Measurements from ENCODE around the gene FAT3.

The FAT3 gene

DNA sequence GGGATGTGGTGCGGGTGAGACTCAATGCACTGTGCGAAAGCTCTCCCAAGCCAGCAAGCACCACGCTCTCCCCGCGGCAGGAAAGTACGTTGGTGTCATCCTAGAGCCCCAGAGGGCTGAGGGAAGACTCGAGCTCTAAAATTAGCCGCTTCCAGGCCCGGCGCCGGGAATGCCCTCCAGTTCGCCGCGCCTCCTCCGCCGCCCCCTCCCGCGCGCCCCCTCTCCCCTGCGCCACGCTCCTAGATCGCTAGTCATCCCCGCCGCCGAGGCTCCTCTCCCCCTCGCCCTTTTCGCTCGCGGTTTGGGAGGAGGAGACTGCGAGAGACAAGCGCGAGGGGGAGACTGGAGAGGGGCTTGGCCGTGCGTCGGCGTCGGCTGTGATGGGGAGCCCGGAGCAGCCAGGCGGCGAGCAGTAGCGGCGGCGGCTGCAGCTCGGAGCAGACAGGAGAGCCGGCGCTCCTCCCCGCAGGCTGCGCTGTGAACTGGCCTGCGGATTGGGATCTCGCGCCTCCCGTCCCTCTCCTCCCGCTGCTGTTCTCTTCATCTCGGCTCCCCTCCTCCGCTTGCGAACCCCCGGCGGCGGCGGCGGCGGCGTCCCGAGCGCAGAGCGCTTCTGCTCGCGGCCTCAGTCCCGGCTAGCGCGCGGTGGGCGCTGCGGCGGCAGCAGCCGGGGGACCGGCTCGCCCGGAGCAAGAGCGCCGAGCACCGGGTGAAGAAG is at the start of gene FAT3:
Gene FAT3, plus strand, starts transcription at position 412 of the 718 bp plus-strand sequence. CDS start 127,295 bp downstream, outside the sequence.
- peak; percentile 54 to 64 for DNase-seq

DNA sequence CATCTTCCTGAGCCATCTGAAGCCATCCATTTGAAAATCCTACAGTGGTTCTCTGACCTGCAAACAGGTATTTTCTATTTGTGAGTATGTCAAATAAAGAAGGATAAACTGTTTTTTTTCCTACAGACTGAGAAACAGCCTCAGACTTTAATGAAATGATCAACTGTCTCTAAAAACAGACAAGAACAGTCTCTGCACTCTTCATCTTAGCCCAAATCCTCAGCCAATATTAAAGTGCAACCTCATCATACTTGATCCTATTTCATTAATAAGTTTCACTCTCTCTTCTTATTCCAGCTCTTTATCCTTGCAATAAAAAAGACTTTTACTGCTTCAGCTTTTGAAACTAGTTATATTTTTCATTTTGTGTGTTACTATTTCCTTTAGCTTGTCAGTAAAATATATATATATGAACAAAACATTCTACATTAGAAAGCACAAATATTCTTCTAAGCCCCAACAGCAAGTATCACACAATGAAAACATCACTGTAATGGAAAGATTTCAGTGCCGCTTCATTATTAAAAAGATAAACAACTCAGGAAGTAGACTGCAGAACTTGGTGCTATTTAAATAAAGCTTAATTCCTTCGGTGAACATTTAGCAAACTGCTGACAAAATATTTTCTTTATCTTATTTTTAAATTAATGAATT is 45.5 kb upstream of the FAT3 start:
- no peak for DNase-seq

DNA sequence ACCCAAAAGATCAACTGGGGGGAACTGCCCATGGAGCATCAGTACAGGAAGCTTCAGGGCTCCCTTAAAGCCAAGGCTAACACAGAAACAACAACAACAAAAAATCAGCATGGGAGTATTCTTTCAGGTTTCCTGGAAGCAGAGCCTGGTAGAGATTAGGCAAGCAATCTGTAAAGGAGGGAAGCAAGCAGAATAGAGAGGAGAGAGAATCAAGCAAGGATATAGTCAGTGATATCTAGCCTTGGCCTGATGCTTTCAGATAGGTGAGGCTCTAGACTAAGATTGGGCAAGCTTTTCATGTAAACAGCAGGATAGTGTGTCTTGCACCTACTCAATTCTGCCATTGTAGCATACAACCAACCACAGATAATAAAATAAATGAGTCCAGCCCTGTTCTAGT is 44.4 kb upstream of the FAT3 start:
- no peak for DNase-seq

DNA sequence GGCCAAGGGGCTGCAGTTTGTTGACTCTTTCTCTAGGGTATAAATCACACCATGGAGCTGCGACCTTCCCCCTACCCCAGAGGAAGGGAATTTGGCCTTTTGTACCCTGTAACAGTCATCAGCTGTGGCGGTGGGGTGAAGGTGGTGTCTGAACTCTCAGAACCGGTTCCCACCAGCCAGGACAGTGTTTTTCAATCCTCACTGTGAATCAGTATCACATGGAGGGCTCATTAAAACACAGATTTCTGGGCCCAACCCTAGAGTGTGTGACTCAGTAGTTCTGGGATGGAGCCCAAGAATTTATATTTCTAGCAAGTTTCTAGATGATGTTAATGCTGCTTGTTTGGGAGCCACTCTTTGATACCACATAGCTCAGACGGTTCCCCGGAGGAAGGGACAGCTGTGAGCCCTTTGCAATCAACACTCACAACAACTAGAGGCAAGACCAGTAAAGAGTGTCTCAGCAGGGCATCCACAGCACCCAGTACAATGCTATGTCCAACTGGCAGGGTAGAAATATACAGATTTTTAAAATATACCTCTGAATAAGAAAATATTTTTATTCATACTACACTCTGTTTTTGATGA is 43.9 kb upstream of the FAT3 start:
- DNase-seq = no peak

DNA sequence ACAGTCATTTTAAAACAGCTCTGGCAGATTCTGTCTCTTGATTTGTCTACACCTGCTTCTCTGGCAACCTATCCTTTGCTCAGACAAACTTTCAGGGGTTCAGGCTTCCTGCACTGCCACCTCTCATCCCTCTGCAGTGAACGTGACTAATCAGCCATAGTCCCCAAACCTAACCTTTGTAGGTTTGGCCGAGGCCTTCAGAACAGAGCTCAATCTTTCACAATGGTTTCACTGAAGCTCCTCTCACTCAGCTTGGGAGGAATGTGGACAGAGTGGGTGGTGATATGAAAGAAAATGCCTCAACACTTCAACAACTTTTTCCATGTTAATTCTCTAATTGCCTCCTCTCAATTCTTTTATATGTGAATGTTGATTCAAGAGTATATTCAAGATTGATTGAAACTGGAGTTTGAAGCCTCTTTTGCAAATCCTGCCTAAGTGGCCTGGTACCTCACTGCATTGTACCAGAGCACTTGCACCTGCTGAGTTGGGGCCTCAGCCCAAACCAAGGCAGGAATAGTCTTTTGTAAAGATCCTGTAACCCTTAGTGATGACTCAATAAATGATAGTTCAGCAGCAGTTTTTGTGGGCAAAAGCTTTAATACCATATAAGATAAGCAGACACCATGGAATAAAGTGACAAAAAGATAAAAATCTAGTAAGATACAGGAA is 33.9 kb upstream of the FAT3 start:
- no peak for DNase-seq

DNA sequence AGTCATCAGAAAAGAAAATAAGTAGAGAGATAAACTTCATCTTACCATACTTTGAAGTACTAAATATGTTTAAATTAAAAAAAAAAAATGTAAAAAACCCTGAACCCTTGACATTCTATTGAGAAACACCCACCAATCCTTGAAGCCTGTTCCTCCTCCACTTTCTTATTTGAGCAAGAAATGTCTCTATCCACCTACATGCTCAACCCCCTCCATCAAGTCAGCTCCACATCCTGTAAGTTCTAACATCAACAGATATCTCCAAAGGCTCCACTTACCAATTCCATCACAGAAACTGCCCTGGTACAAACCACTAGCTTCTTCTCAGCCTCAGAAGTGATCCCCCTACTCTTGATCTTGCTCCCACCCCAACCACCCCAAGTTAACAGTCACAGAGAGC is 32.5 kb upstream of the FAT3 start:
- DNase-seq = no peak

DNA sequence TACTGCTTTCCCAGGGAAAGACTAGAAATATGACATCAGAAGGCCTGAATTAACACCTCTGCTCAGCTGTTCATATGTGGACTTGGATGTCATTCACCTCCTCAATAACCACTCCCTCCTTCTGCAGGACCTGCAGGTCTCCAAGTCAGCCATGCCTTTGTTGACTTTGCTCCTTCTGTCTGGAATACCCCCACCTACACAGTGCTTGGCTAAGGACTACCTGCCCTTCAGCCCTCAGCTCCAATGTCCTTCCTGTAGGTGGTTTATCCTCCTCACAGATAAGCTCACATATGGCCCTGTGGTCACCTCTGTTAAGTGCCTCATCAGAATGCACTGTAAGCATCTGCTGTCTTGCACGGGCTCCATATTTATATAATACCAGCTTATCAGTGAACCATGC is 26.4 kb upstream of the FAT3 start:
- DNase-seq = no peak

DNA sequence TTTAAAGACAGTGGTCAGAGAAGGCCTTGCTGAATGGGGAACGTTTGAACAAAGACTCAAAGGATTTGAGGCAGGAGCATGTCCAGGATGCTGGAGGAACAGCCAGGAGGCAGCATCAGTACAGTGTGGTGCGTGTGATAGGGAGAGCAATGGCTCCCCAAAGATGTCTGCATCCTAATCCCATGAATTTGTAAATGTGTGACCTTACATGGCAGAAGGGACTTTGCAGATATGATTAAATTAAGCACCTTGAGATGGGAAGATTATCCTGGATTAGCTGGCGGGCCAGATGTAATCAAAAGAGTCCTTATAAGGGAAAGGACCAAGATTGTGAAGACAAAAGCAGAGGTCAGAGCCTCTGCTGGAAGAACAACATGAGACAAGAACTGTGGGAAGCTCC is 24.6 kb upstream of the FAT3 start:
- no peak for DNase-seq

DNA sequence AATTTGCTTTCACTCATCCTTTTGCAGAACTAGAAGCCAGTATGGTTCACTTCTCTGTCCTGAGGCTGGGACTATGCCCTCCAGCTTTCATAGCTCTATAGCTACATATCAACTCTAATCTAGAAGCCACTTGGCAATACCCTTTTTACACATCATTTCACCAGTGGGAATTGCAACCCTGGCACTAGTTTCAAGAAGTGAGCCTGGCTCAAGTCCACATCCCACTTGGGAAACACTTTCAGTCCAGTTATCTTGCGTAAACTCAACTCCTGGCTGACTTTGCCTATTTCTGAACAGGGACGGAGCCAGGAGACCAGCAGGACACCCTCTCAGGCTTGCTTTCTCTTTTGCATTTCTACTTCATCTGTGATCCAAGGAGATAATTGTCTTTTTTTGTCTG is 19.9 kb upstream of the FAT3 start:
- no peak for DNase-seq

DNA sequence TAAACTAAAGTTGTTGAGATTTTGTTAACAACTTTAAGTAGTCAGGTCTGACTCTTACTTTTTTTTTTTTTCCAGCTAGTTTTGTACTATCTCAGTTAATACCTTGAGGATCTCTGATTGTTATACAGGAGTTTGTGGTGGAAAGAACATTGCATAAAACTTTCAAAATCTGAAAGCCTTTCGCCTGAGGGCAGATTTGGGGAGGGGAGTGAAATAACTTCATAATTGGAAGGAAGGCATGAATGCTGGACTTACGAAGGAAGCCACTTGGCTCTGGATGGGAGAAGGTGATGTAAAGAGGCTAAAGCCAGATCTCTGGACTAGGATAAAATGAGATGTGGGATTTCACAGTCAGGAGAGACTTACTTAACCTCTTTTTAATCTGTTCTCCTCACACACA is 18.2 kb upstream of the FAT3 start:
- no peak for DNase-seq

DNA sequence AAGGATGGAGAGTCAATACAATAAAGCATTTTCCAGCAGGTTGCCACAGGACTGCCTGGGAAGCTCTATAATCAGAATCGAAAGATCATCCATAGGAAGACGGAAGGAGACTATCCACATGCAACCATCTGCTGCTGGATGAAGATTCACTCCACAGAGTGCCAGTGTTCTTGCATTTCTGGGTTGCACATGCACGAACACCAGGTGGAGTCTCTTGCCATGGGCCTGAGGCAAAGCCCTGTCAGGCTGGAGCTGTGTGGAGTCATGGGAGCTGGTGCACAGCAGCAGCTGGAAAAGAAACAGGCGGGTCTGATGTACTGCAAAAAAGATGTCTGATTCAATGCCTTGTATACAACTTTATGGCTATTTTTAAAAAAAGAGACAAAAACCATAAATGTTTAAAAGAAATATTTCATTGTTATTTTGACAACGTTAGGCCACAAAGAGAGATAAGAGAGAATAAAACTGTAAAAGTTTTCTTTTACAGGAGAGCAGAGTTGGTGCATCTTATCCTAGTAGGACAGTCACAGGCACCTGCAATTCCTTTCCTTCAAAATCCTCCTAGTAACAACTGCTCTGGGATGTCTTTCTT is 12.9 kb upstream of the FAT3 start:
- DNase-seq = peak in 1 of 2 experiments; percentile 7

DNA sequence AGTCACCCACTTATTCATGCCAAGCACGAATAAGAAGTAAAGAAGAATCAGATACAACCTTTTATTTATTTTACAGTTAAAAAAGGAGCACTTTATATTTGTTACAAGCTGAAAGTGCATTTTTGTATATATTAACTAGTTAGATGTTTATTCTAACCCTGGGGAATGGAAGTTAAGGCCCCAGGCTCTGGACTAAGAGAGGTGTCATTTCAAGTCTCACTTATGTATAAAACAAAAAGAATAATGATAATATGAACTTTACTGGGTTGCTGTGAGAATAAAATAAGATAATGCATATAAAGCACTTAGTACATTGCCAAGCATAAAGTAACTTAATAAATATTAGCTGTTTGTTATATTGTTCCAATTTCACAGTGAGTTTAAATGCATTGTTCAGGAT is 12.1 kb upstream of the FAT3 start:
- no peak for DNase-seq

DNA sequence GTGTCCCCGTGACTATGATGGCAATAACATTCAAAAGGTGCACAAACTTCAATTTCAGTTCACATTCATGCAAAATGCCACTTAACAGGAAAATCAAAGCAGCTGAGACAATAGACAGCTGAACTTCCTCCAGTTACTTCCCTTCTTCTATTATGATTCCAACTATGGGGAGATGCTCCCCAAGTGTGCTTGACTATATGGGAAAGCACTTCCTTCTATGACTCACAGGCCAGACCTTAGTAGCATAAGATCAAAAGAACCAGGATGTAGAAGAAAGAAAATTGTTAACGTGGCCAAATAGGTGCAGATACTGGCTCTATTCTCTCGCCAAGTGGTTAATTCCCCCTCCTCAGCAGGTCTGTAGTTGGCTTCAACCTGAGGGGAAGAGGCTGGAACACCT is 7.8 kb upstream of the FAT3 start:
- DNase-seq = no peak

DNA sequence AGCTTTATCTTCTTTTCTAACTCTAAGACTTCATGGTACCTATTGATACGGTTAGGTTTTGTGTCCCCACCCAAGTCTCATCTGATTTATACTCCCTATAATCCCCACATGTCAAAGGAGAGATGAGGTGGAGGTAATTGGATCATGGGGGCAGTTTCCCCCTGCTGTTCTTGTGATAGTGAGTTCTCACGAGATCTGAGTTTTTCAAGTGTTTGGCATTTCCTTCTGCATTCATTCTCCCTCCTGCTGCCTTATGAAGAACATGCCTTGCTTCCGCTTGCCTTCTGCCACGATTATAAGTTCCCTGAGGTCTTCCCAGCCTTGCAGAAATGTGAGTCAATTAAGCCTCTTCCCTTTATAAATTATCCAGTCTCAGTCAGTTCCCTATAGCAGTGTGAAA is 5.1 kb upstream of the FAT3 start:
- DNase-seq = no peak

DNA sequence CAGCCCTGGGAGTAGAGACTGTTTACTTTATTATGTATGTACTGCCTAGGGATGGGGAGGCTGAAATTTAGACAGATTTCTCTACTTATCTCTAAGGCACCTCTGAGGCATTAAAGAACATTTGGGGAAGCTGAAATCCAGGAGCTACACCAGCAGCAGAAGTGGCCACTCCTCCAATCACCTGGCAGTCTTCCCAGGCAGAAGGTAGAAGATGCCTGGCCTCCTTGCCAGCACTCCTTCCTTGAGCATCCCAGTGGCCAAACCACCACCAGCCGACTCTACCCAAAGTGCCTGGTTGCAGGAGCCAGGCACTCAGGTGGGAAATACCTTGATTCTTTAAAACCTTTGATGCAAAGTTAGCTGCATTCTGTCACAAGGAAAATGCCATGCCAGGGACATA is 1.9 kb upstream of the FAT3 start:
- no peak for DNase-seq

DNA sequence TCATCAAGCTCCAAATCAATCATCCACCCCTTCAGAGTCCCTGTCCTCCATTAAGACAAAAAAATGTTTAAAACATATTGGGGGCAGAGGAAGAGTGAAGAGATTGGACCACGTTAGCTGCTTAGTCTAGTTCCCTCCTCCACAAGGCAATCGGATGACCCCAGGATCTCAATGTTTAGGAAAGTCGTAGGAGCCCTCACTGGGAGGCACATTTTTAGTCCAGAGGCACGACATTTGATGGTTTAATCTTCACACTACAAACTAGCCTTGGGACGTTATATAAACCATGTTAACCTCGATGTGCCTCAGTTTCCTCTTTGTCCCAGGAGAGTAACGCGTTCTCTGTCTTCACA is 588 bp upstream of the FAT3 start:
- DNase-seq = no peak

DNA sequence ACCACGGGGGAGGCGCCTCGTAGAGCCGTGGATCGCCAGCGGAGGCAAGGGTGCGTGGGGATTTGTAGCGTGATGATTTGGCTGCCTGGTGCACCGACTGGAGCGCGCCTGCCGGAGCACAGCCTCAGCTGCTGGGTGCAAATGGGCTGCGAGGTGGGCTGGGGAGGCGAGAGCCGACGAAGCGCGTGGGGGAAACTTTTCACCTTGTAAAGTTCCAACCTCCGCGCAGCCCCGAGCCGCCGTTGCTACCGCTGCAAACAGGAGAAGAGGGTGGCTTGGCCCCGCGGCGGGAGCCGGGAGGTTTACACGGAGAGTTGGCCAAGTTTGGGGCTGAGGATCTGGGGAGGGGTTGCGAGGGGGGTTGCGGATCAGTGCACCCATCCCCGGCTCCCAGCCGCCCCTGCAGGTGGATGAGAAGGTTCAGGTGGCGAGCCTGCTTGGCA is 528 bp downstream of the FAT3 start:
- no peak for DNase-seq

DNA sequence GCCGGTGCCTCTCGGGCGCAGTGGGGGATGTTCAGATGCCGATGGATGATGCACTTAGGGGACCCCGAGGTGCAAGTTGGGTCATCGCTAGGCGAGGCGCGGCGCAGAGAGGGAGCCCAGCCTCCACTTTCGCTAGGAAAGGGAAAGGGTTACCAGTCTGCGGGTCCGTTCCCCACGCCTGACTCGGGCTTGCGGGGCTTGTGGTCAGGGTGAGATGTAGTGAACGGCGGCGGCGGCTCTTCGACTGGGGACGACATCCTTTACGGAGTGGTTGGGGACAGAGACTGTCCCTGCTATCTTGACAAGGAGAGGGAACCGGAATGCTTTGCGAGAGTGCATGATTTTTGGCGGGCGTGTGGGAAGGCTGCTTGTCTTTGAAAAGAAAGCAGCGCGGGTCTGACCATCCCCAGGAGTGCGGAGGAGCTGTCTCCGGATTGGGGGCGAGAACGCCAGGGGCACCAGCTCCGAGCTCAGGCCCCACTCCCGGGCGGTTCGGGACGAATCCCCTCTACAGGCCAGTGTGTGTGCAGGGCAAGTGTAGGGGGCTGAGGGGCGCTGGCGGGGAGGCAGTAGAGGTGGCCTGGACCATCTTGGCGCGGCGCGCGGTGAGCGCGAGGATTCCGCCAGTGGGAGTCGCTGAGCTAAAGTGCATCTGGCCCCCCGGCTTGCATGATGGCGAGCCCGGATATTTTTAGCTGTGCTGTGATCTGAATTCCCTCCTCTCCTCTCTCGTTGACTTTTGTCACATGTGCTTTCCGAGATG is 1.1 kb downstream of the FAT3 start:
- DNase-seq = peak; percentile 6 to 30

DNA sequence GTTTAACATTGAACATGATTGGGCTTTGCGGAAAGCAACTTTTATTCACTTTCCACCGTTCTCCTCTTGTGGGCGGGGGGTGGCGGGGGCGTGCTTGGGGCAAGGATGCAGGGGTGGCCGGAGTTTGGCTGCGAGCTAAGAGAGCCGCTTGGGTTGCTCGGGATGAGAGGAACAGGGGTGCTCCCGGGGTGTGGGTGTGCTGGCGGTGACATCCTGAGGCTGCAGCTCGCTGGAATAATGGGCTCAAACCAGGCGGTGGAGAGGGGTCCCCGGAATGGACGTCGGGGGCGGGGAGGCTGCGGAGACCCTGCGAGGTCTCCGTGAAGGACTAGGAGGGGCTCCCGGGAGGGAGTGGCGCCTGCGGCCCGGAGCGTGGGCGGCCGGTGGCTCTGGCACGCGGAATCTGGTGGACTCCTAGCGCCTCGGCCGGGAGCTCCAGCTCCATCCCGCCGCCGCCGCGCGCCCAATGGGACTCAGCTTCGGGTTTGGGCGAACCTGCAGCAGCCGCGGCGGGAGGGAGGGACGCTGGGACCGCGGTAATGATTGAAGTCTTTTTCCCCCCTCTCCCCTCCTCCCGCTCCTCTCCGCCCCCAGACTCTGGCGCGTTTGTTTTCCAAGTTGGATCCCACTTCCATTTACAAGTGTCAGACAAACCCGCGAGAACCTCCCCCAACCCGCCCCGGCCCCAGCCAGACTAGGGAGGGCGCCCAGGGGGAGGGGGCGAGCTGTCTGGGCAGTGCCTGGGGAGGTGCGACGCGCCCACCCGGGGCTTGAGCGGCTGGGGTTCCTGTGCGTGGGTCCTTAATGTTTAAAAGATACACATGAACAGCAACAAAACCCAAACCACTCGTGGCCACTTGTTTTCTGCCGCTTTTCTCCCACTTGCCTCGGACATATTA is 2.0 kb downstream of the FAT3 start:
- DNase-seq = peak in 1 of 2 experiments; percentile 22

DNA sequence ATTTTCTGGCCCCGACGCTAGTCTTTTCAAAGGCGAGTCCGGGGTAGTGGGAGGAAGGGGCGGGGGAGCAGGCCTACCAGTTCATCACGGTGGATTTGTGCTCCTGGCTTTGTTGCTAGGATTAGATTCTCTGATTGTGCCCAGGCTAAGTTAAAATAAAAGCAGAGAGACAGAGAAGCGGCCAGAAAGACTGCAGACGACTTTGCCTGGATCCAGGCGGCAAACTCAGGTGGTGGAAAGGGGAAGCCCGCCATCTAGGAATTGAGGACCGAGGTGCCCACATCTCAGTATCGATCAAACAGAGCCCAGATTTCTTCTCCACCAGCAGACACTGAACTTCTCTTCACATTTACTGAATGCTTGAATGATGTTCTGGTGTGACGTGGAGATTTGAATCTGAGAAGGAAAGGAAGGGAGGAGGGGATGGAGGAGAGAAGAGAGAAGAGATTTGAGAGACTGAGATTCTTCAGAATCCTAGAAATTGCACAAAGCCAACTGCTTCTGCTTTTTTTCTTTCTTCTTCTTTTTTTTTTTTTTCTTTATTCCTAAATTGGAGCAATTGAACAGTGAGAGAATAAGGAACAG is 2.7 kb downstream of the FAT3 start:
- DNase-seq = no peak
